Activated CD8-positive, alpha-beta memory T cell treated with anti-CD3 and anti-CD28 coated beads for 36 hours (primary cell): Measurements from ENCODE around the gene AVPR1B. TPM values are rescaled to one million over a fixed set of nuclear protein-coding genes. Genes with fewer than 3 reads are reported as not detected.

Source experiments
- CTCF ChIA-PET: fragments of 350-600 bp; sonication (Branson Sonifier 250); formaldehyde crosslinking; loops from one replicate; lab custom pipeline; 2021; ENCODE audit warnings: antibody characterized with exemption; lab: Charles Lee
- POLR2A ChIA-PET: fragments of 350-600 bp; sonication (Branson Sonifier 250); formaldehyde crosslinking; loops from one replicate; lab custom pipeline; 2021; ENCODE audit warnings: antibody characterized with exemption; lab: Charles Lee
- total RNA-seq, 2 experiments: library from RNA; stranded (reverse); gene quantifications; one replicate each; pipeline ENCODE4 v1.2.3, GENCODE V29; 2021

Gene AVPR1B
- total RNA-seq, 2 experiments from 2014 or later, result not detected

GRCh38 chr1:206114692-206115640, 2.2 kb downstream of the AVPR1B start:
- ChIA-PET POLR2A (no interaction called here), CTCF (interaction anchor here (0.7 to 1.4 kb wide), 4 partner anchors 9 to 138 kb away, joined by 3 to 5 read pairs (median 4); no protein-coding TSS in a partner anchor)

DNA sequence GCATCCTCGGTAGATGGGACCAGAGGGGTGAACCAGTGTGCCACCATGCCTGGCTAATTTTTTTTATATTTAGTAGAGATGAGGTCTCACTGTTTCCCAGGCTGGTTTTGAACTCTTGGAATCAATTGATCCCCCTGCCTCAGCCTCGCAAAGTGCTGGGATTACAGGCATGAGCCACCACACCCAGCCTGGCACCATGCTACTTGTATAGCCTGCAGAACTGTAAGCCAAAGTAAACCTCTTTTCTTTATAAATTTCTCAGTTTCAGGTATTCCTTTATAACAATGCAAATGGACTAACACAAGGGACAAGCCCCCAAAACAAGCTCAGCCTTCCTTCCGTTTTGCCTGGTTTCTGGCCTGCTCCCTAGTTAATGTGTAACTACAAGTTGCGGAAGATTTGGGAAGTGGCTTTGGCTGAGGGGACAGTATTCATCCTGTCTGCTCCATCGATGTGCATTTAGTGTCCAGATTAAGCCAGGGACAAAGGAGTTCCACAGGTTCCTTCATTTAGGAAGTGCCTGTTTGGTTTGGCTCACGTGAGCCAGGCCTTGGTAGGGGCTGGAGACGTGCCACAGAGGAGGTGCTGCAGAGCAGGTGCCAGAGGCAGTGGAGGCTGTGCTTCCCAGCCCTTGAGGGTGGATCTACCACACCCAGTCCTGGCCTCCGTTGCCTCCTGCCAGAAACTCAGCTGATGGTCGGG, 4.4 kb downstream of the AVPR1B start:
- CTCF ChIA-PET, result no interaction called here
- POLR2A ChIA-PET, result no interaction called here

DNA sequence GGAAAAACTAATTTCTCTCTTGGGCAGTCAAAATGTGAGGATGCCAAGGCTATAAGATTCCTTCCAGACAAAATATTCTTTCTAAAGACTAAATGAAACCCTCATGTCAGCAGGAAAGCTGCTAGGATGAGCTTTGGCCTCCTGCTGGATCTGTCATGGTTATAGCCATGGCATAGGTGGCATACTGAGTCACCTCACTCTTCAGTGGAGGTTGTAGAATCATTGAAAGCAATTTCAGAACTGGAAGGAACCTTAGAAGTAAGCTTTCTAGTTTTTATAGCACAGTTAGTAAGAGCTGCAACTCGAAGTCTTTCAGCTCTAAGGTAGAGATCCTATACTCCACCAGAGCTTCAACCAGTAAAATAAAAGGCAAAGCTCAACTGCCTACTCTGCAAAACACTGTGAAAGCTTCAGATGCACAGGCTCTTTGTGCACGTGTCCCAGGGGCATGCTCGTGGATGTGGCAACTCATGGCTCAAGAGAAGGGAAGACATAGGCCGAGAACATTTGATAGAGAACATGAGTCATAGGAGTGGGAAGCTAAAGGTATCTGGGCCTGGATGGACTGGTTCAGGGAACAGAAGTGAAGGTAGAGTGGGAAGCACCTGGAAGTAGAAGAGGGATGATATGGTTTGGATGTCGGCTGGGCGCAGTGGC, 5.8 kb downstream of the AVPR1B start:
- ChIA-PET CTCF (no interaction called here), POLR2A (interaction anchor here (0.6 kb wide), 1 partner anchor 793 kb away, joined by 3 read pairs; no protein-coding TSS in a partner anchor)

DNA sequence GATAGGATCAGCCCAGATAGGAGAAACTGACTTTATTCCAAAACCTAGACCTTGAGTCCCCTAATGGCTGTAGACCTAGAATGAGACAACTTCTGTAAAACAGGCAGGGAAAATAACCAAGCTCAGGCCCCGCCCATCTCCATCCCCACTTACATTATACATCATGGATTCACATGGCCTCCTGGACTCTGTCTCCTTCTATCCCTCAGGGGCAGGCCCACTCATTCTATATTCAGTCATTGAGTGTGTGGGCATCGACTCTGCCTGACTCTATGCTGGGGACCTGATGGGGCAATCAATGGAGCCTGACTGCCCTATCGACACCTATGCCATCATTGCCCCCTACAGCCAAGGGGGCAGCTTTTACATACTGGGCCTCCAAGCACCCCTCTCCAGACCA, 6.4 kb downstream of the AVPR1B start:
- ChIA-PET CTCF (no interaction called here), POLR2A (no interaction called here)

- ChIA-PET CTCF (no interaction called here), POLR2A (no interaction called here)
These were observed 7.0 kb downstream of the AVPR1B start for GRCh38 chr1:206110161-206110560.

- CTCF ChIA-PET, result no interaction called here
- POLR2A ChIA-PET, result no interaction called here
These were observed 7.5 kb downstream of the AVPR1B start for GRCh38 chr1:206109718-206110117.

DNA sequence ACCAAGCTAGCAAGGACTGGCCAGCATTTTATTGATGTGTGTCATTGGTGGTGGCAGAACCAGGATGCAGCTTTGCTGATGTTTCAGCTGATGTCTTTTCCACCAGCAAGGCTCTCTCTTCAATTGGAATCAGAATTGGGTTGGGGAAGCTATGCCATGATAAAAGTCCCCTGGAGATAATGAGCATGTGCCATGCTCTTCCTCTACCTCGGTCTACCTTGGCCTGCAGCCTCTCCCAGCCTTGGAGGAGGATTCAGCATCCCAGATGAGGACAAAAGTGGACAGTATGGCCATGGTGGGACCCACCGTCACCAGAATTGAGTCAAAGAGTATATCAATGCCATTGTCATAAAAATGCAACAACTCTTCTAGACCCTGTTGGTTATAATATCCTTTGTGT, 8.6 kb downstream of the AVPR1B start:
- ChIA-PET POLR2A (no interaction called here), CTCF (interaction anchor here (1.0 kb wide), 1 partner anchor 78 kb away, joined by 6 read pairs; no protein-coding TSS in a partner anchor)

DNA sequence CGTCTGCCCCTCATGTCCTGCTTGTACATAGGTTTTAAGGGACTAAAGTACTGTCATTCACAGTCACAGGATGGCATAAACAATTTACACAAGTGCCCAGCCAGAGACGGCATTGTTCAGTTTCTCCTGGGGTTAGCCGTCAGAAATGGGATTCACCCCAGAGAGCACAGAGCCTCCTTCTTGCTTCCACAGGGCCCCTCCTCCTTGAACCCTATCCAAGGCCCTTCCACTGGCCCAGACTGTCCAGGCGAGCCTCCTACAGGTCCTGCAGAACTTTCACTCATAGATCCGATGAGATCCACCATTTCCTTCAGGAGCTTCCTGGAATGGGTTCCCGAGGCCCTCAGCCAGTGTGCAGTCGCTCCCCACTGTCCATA, 10.0 kb downstream of the AVPR1B start:
- POLR2A ChIA-PET, result no interaction called here
- CTCF ChIA-PET, result interaction anchor here (0.5 to 3.4 kb wide), 9 partner anchors 8 to 326 kb away, joined by 3 to 33 read pairs (median 3); no protein-coding TSS in a partner anchor

GRCh38 chr1:206106328-206107167, 10.6 kb downstream of the AVPR1B start:
- POLR2A ChIA-PET, result no interaction called here

GRCh38 chr1:206105464-206105995, 11.7 kb downstream of the AVPR1B start:
- ChIA-PET POLR2A (no interaction called here), CTCF (interaction anchor here (0.8 to 3.4 kb wide), 6 partner anchors 9 to 448 kb away, joined by 3 to 33 read pairs (median 5); no protein-coding TSS in a partner anchor)

More at GRCh38 chr1:206106328-206107167, 10.6 kb downstream of the AVPR1B start:
- CTCF ChIA-PET, result interaction anchor here (0.5 to 3.4 kb wide), 12 partner anchors 8 to 449 kb away, joined by 3 to 33 read pairs (median 3); no protein-coding TSS in a partner anchor

- POLR2A ChIA-PET, result no interaction called here
- CTCF ChIA-PET, result interaction anchor here (3.4 kb wide), 1 partner anchor 73 kb away, joined by 33 read pairs; no protein-coding TSS in a partner anchor
These were observed 13.2 kb downstream of the AVPR1B start for GRCh38 chr1:206103979-206104378.

DNA sequence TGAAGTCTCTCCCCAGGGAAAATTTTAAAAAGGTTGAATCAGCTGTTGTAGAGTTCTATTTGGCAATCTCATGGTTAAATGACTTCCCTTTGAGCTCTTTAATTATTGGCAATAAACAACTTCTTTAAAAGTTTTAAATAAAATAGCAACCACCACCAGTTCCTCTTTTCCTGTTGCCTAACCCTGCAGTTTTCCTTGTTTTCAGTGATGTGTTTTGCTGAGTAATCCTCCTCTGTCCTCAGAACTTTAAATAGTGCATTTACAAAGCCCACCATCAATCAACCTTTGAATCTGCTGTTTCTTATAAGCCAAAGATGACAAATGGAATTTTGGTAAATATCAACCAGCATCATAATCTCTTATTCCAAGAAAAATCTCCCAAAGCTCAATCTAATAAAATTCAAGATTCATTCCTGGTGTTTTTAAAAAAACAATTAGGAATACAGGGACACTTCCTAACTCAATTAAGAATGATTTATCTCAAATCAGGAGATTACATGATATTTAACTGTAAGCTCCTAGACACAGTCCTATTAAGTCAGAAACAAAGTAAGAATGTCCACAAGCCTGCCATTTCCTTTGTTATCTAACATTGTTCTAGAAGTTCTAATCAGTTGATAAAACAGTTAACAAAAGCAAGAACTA, 14.8 kb downstream of the AVPR1B start:
- ChIA-PET CTCF (interaction anchor here (0.6 to 1.1 kb wide), 3 partner anchors 73 to 1078 kb away, joined by 3 to 5 read pairs (median 3); no protein-coding TSS in a partner anchor), POLR2A (no interaction called here)

DNA sequence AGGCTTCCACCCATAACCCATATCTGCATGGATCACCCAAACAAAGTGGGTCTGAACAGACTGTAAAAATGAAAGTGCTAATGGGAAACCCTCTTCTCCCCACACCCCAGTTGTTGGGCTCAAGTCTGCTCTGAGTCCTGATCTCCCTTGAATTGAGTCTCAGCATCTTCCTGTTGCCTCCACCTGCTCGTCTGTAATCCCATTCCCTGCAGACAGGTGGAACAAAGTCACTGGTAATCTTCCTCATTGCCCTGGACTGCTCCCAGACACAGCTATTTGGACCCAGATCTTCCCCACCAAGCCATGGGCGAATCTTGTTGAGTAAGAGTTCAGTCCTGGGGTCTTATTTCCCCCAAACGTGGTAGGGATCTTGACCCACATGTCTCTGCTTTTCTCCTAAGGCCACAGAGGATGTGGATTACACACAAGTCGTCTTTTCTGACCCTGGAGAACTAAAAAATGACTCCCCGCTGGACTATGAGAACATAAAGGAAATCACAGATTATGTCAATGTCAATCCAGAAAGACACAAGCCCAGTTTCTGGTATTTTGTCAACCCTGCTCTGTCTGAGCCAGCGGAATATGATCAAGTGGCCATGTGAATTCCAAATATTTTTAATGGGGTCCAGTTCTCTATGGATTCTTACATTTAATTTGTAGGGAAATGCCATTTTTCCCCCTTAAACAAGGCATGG, 15.7 kb downstream of the AVPR1B start:
- CTCF ChIA-PET, result interaction anchor here (0.6 kb wide), 1 partner anchor 417 kb away, joined by 3 read pairs; no protein-coding TSS in a partner anchor
- POLR2A ChIA-PET, result no interaction called here

- ChIA-PET POLR2A (no interaction called here), CTCF (no interaction called here)
These were observed 16.9 kb downstream of the AVPR1B start for GRCh38 chr1:206100226-206100815.

DNA sequence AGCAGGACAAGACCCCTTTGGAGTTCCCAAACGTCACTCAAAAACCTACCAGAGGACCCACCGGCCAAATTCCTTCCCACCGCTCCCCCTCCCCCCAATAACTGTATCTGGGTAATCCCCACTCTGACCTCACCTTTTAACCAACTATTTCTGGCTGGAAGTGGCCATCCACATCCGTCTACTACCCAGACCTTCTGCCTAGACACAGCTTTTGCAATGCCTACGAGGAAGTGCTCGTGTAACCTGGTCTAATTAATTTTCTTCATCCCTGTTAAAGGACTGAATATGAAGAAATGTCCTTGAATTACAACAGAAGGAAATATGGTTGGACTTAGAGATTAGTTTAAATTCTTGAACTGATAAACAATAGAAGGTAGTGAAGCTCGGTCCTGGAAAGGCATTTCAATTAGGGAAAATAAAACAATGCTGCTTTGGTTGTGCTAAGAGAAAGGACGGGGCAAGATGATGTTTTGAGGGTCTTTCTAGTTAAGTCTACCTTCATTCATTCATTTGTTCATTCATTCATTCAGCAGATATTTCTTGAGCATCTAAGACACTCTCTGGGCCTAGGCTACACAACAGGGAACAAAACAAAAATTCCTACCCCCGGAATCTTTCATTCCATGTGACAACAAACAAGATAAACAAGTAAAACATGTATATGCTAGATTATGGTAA, 18.8 kb downstream of the AVPR1B start:
- ChIA-PET POLR2A (no interaction called here), CTCF (no interaction called here)

DNA sequence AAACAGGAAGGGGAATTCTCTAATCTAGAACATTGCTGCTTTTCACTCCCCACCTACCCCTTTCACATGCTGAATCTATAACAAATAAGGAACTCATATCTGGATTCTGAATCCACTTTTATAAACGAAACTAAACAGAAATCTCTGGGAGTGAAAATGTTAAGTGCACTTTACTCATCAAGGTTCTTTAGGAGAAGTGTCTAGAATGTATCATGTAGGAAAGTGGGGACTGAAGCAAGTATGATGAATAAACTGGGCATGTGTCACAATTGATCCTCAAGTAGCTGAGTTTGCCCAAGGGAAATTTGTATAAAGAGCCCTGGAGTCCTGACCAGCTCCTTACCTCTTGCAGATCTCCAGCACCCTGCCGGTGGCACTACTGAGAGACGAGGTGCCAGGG, 19.8 kb downstream of the AVPR1B start:
- ChIA-PET CTCF (no interaction called here), POLR2A (no interaction called here)
